HCT116 (cell line): ENCODE measurements around the gene MRPS16.

Experiments
- CTCF ChIP-seq, 3 experiments: fragments of 200-600 bp in 1 of 3; sonication (generic) in 1 of 3; IDR thresholded peaks in 2 of 3; conservative IDR thresholded peaks in 1 of 3; 2 replicates each; pipeline ENCODE4 v1.5.1; 2012 to 2017; ENCODE audit warnings: low read depth in 2 of 3, low read length in 2 of 3, antibody characterized with exemption in 1 of 3, borderline replicate concordance in 1 of 3, control low read depth in 1 of 3, mild to moderate bottlenecking in 1 of 3, mixed read lengths in 1 of 3, mixed run types in 1 of 3, moderate library complexity in 1 of 3; ENCODE audit not compliant: insufficient read depth in 1 of 3
- EZH2phosphoT487 ChIP-seq: fragments of 200-600 bp; IDR thresholded peaks from 2 replicates; pipeline ENCODE4 v1.6.1; 2018; ENCODE audit warnings: antibody characterized with exemption, borderline replicate concordance
- JUND ChIP-seq: IDR thresholded peaks from 2 replicates; pipeline ENCODE4 v1.6.1; 2012
- MAX ChIP-seq: IDR thresholded peaks from 2 replicates; pipeline ENCODE4 v1.6.1; 2012
- POLR2A ChIP-seq: IDR thresholded peaks from 2 replicates; pipeline ENCODE4 v1.7.0; 2011; ENCODE audit warnings: borderline replicate concordance; ENCODE audit not compliant: insufficient read depth, insufficient read length; ENCODE audit errors: extremely low read depth
- POLR2AphosphoS5 ChIP-seq: IDR thresholded peaks from 2 replicates; pipeline ENCODE4 v1.6.1; 2011; ENCODE audit warnings: mild to moderate bottlenecking, low read depth, low read length, moderate library complexity
- RAD21 ChIP-seq: IDR thresholded peaks from 2 replicates; pipeline ENCODE4 v1.6.1; 2012; ENCODE audit warnings: low read depth, mild to moderate bottlenecking
- REST ChIP-seq: IDR thresholded peaks from 2 replicates; pipeline ENCODE4 v1.6.1; 2012; ENCODE audit warnings: low read depth
- SRF ChIP-seq: IDR thresholded peaks from 2 replicates; pipeline ENCODE4 v1.6.1; 2012; ENCODE audit warnings: low read depth
- YY1 ChIP-seq: IDR thresholded peaks from 2 replicates; pipeline ENCODE4 v1.6.1; 2011; ENCODE audit warnings: low read length, low read depth, moderate library complexity, mild to moderate bottlenecking; ENCODE audit not compliant: insufficient replicate concordance; ENCODE audit errors: extremely low read depth

- TF ChIP-seq REST (no peak), CTCF (IDR thresholded peaks at IDR 0.05 in 2 of 3, conservative IDR thresholded peaks at IDR 0.05 in 1 of 3; ENCODE audit: borderline replicate concordance in 1 of 3, insufficient read depth in 1 of 3, low read depth in 2 of 3, low read length in 2 of 3) (no peak), YY1 (no peak), JUND (no peak), POLR2A (no peak), POLR2AphosphoS5 (no peak), EZH2phosphoT487 (no peak), MAX (no peak), SRF (no peak), RAD21 (no peak)
These were observed 41.2 kb downstream of the MRPS16 start for GRCh38 chr10:73211106-73211811.
